Stimulated activated CD4-positive, alpha-beta T cell treated with anti-CD3 and anti-CD28 coated beads, Interleukin-1b, Interleukin-23, amount 100 ng/mL, for 1 hour (primary cell): Measurements from ENCODE around the gene MCIDAS.

ENCODE experiments used
- DNase-seq, 2 donors: peaks; one replicate each; pipeline ENCODE4 v3.0.0-alpha.2; 2020; ENCODE audit warnings: low read depth in 2 of 2

MCIDAS gene

DNA sequence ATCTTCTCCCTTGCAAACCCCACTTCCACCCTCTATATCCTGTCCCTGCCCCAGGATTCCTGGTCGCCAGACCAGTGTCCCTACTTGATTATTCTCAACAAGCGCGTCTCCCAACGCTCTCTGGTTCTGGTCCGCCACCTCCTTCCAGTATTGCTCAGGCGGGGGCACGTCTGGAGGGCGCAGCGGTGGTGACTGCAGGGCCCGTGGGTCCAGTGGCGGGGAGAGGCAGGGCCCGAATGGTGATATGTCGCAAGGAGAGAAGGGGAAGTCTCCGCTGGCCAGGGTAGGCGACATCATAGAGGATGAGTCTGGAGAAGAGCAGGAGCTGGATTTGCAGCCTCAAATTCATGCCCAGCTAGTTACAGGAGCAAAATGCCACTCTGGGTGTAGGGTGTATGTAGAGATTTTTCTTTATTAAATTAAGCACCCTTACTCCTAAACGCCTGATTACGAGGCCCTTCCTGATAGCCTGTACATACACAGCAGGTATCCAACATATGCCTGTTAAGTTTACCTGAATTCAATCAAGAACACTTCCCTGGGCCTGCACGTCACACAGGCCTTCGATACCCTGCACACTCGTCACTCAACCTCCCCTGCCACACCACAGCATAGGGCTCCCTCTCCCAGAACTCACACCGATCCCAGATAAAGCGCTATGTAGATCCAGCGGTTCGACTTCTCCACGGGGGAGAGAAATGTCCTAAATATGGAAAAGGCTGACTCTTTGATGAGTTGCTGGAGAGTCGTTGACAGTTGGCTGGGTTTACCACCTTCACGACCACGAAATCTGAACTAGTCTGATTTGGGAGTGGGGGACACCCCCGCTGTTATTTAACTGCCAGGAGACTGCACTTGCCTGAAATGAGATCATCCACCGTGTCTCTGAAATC, 4.8 kb downstream of the MCIDAS start:
- no peak for DNase-seq

DNA sequence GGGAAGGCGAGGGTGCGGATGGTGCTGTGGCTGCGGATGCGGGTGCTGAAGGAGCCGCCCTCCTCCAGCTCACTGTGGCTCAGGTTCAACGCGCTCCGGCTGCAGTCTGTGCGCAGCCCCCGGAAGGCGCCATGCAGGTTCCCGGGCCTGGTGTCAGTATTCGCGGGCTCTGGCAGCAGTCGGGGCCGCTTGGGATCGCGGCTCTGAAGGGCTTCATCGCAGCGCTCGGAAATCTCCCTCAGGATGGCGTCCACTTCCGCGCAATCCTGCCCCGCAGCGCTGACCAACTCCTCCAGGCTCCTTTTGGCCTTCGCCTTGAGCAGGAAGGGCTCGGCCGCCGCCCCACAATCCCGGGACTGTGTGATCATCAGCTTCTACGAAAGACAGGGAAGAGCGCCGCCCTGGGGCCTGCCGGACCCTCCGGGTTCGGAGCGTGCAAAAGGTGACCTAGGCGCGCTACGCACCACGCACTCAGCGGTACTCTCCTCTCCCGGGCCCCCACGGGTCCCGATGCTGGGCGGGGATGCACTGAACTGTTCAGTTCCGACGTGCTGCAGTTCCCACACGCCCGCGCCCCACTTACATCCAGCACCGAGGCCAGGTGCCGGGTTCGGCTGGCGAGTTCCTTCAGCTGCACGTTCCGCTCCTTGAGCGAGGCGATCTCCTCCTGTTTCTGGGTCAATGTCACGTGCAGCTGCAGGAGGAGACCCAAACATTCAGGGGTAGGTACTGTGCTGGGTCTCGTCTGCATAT, 6.5 kb downstream of the MCIDAS start:
- no peak for DNase-seq

DNA sequence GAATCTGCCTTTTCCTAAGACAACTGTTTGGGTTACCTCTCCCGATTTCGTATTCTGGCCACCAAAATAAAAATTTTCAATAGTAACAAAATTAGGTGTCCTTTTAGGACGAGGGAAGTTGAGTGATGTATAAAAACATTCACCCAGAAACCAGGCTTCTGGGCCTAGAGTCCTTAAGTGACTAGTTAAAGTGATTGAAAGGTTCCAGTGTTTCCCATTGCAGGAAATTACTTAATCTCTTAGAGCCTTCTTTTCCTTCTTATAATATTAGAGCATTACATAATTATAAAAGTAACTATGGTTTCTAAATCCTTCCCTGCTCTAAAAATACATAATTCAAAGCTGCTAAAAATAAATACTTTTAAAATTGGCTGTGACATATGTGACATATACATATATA, 7.3 kb downstream of the MCIDAS start:
- DNase-seq, result no peak

DNA sequence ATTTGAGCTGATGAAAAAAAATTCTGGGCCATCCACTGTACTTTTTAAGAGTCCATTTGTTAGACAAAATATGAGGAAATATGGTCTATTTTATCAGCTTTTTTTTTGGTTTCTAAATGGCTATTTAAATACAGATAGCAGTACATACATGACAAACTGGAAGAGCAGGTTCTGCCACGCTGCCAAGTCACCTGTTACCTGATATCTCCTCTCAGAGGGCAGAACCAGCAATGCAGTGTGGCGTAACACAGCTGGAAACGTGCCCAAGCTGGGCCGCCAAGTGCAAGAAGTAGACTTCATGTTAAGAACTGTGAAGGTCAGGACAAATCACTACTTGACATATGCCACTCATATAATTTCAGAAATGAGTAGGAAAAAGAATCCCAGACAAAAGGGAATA, 8.1 kb downstream of the MCIDAS start:
- no peak for DNase-seq

DNA sequence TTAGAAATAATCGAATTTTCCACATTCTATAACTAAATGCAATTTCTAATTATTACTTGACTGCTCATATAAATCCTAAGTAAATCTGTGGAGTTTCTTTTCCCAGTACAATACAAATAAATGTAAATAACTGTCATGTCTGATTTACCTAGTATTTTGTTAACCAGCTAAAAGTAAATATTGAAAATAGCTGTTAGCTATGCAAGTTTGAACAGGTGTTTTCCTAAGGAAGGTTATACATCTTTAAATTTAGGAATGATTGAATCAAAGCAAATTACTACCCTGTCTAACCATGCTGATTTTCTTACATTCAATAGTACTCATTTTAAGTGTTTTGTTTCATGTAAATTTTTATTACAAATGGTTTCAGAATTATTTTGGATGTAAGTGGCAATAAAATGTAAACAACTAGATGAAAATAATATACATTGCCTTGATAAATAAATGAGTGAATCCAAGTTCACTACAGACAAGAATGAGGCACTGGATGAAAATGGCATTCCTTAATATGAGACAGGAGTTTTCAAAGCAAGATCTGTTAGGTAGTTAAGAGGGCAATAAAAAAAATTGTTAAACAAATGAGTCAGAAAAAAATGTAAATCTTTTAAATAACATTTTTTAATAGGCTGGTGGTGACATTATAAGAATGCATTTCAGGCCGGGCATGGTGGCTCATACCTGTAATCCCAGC, 15.8 kb downstream of the MCIDAS start:
- no peak for DNase-seq

DNA sequence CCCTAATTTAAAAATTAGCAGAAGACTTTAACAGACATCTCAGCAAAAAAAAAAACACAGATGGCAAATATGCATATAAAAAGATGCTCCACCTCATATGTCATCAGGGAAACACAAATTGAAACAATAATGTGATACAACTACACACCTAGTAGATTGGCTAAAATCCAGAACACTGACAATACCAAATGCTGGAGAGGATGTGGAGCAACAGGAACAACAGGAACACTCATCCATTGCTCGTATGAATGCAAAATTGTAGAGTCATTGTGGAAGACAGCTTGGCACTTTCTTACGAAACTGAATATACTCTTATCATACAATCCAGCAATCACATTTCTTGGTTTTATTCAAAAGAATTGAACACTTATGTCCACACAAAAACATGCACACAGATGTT, 22.1 kb downstream of the MCIDAS start:
- no peak for DNase-seq

DNA sequence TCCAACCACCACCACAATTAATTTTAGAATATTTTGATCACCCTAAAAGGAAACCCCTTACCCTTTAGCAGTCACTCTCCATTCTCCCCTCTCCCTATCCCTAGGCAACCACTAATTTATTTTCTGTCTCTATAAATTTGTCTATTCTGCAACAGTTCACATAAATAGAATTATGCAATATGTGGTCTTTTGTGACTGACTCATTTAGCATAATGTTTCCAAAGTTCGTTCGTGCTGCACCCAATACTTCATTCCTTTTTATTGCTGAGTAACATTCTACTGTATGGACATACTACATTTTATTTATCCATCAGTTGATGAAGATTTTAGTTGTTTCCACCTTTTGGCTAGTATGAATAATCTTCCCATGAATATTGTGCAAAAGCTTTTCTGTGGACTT, 36.0 kb downstream of the MCIDAS start:
- DNase-seq, result no peak

DNA sequence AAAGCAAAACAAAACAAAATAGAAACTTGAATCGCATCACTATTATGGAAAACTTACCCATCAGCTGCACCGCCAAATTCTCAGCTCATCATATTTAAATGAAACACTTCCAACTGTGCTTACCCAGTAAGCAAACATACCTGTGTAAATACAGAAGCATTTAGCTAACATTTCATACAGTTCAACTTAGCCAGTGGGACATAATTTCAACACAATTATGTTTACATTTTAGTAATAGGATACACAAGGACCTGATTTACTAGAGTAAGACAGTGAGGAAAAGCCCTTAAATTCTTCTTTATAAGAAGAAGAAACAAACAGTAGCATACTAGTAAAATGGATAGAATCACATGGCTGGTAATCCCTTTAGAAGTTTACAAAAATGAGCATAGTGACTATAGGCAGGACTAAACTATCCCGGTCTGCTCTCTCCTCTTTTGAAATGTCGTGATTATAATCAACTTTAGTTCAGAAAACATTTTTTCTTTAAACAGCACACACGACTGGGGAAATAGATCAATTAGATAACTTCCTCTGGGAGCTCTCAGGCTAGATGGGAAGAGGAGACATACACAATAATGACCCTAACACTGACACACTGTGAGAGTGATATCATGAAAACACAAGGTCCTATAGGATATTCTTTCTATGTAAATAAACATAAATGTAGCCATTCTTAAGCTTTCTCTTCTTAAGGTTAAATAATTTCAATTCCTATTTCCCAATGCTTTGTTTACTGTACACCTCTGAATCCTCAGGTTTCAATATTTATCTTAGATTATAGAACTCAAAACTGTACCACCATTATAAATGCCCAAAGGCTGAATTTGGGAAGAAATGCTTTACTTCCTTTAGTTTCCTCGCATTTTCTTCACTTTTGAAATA, 38.2 kb downstream of the MCIDAS start:
- DNase-seq, result no peak

DNA sequence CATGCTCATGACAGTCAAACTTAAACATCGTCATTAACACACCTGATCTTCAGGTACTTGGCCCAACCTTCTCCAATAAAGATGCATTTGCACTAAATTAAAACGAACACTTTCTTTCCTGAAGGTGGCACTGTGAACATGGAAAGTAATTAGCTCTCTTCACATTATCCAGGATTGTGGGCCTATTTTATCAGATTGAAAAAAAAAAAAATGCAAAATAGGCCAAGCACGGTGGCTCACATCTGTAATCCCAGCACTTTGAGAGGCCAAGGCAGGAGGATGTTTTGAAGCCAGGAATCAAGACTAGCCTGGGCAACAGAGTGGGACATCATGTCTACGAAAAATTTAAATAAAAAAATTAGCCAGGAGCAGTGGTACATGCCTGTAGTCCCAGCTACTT, 39.7 kb downstream of the MCIDAS start:
- no peak for DNase-seq

DNA sequence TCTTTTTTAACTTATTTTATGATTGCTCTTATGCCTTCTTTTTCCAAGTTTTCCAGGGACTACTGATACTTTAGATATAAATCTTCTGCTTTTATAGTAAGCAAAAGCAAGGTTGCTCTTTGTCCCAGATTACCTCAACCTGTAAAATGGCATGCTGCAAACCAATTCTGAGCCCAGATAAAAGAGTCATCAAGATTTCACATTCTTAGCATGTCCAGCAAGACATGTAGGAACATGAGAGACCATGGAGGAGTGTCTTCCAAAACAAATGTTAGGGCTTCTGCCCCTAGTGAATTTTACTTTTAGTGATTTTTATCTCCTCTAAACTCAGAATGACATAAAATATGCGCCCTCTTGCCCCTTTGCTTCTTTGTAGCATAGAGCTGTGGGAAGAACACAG, 47.1 kb downstream of the MCIDAS start:
- no peak for DNase-seq

DNA sequence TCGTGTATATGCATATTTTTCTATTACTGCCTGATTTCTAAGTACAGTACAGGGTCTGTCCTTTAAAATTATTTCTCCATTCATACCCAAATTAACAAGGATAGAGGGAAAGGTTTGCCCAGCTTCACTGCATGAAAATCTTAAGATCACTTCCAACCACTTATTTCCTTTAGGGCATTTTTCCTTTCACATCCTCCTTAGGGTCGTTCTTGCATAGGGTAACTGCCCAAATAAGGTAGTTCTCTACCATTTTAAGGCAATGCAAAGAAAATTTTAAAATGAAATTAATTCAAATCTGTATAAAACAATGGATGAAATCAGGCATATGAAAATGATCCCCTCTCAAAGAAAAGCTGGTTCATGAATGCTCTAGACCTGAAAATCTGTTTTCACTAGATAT, 50.0 kb downstream of the MCIDAS start:
- DNase-seq, result no peak

DNA sequence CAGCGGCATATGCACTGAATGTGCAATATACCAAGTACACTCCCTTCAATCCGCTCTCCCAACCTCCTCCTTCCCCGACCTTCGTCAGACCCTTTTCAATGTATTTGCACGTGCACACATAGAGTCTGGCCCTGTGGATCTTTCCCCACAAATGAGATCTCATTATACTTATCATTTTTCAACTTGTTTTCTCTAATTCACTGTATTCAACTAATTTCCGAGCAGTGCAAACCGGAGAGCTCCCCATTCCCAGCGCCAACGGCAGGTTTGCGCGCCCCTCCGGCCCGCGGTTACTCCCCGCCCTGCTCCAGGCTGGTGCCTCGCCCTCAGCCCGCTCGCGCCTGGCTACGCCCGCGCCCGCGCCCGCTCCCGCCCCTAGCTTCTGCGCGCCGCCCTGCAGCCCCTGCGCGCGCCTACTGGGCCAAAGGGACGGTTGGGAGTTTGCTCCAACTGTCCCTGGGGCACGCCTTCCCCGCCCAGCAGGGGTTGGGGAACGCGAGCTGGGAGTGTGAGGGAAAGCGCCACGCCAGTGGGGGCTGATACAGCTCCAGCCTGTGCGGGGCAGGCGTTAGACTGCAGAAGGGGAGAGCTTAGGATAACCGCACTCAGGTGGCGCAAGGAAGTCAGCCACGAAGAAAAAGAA, 50.8 kb downstream of the MCIDAS start:
- DNase-seq, result no peak

DNA sequence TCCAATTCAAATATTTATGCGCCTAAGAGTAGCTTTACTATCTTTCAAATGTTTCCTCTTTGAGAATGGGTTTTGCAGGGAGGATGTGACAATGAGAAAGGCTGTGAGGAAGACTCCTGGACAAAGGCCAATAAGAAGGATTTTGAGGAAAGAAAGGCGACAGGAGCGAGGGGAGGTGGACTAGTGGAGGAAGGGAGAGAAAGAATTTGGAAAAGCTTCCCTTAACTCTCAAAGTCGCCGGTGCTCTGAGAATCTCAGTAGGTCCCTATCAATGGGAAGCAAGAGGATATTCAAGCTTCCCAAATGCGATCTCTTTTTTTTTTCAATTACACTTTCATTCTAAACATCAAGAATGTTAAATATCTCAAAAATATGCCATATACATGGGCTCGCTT, 51.3 kb downstream of the MCIDAS start:
- DNase-seq, result no peak

DNA sequence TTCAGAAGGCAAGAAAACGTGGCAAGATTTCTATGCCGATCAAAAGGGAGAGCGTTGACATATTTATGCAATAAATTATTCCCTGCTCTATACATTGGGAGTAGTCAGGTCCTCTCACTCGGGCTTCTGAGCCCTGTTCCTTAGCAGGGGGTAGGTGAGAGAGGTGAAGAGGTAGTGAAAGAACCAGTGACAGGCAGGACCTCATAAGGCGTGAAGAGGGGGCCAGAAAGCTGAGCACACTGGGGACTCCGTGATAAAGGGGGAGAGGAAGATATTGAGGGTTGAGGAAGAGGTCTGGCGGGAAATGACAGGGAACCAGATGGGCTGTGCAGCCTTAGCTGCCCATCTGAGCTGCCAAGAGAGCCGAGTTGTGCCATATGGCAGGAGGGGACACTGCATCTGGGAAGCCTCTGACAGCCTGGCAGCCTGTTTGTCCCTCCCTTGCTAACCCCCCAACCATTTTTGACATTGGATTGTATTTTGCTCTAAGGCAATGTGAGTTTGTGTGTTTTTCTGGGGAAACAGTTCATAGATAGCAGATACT, 53.4 kb downstream of the MCIDAS start:
- no peak for DNase-seq

DNA sequence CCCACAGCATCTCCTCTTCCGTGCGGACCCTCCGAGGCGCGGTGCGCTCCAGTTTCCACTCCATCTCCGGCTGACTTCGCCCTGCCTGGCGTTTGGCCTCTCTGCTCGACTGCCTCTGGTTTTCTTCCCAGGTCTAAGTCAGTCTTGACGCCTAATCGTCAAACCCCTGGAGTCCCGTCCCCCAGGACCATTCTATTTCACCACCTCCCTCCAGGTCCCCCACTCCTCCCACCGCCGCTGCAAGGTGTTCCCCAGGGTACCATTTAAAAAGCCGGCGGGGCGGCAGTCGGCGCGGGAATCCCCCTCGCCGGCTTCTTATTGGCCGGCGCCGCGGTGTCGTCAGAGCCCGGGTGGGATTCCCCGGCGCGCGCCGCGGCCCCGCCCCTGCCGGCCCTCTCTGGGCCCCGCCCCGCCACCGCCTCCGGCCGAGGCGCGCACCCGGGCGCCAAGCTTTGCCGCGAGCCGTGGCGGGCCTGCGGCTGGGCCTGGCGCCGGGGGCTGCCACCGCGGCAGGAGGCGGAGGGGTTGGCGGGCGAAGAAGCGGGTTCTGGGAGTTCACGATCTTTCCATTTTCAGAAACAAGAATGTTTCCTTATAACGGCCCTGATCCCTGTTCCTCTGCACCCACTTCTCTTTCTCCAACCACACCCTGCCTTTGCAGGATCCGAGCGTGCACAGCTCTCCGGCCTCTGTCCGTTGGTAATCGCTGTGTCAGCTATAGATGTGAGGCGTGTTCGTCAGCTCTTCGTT, 54.0 kb downstream of the MCIDAS start, which contains the start of gene CDC20B:
Gene CDC20B, minus strand, starts transcription at position 241 of the 750 bp plus-strand sequence. Its CDS starts 177 bp downstream, at position 64.
- peak; percentile 36 to 64 for DNase-seq

DNA sequence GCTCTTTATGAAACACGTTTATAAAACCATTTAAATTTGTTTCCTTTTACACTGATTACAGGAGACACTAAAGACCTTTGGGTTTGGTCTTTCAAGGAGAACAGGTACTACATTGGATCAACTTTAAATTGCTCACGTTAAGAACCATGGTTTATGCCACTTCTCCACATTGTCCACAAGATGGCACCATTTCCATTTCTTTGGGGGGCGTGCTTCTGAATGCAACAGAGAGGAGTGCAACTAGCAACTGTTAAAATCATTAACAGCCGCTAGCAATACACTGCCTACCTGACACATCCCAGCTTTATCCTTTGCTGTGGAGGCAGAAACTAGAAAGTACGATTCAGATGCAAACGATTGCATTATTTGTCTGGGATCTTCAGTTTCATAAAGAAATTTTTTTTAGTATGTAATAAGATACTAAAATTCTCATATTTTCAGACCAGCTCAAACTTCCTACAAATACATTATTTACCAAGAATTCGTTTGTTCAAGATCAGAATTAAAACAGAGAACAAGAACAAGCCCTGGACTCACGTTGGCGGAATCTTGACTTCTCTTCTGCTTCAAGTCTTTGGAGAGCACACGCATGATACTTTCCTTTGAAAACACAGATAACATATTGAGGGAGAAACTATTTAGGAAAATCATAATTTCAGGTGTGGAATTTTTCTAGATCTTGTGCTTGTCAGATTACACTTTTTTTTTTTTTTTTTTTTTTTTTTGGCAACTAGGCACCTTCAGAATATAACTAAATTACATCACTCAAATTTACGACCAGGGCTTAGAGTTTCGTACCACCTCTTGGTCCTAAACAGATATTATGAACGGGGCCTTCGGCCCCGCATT, 54.8 kb downstream of the MCIDAS start:
- DNase-seq, result peak in 1 of 2 donors; percentile 21

DNA sequence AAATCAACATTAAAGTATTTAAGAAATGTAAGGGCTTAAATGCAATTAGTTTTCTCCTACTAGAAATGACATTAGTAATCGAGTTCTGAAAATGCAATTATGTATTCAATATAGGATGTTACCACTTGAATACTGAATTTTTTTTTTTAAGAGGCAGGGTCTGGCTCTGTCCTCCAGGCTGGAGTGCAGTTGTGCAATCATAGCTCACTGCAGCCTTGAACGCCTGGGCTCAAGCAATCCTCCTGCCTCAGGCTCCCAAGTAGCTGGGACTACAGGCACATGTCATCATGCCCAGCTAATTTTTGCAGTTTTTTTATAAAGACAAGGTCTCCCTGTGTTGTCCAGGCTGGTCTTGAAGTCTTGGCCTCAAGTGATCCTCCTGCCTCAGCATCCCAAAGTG, 55.6 kb downstream of the MCIDAS start:
- DNase-seq, result no peak
